ENCODE data around the gene EXOC2. TPM values are rescaled to one million over a fixed set of nuclear protein-coding genes. Genes with fewer than 3 reads are reported as not detected.

EXOC2 gene
- total and polyA plus RNA-seq, 2 donors (not counting 3 experiments of a cell fraction or from before 2014, with no cell fraction given), result 18.2 to 30.8 TPM

DNA sequence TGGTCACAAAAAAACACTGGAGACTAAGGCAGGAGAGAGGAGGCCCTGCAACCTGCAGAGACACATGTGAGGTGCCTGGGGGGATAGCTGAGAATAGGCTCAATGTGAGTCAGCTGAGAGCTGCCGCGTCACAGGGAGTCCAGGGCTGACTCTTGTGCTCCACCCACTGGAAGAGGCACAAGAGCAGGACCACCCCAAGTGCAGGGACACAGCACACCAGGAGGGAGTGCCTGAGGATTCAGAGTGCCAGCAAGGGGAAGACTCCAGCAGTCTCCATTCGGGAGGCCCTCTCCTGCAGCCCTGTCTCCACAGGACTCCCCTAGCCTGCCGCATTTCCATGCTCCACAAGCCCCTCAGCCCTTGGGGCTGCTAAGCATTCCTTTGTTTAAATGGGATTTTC lies 141.5 kb downstream of the EXOC2 start:
- intact Hi-C loops (cut with micrococcal nuclease) (no loop called here), dilution Hi-C loops (cut with MboI; ENCODE audit: extremely low pct_ligation_motif_present, low sequenced_read_pairs) (no loop called here)
- no peak overlapping the region for H3K27ac ChIP-seq (ENCODE audit: insufficient read depth, low read depth, low read length)
- no peaks in the 10 kb centered on the region for H3K9me3 ChIP-seq (replicated peaks; ENCODE audit: control insufficient read depth, insufficient read depth, low read length)
- no peak overlapping the region for H3K9ac ChIP-seq (replicated peaks; ENCODE audit: extremely low read depth, insufficient read depth, low read length)
- ChIA-PET CTCF (interaction anchor here (2.6 kb wide), 1 partner anchor 362 kb away, joined by 6 read pairs; no protein-coding TSS in a partner anchor), POLR2A (no interaction called here)
- no peak for TF ChIP-seq EZH2 (IDR thresholded peaks at IDR 0.05; ENCODE audit: borderline replicate concordance, low read depth, low read length, severe bottlenecking)
- no peak for TF ChIP-seq POLR2AphosphoS5 (IDR thresholded peaks at IDR 0.05; ENCODE audit: insufficient read depth, low read depth, low read length)
- no peak for TF ChIP-seq MYC (IDR thresholded peaks at IDR 0.05; ENCODE audit: low read depth, low read length)
- TF ChIP-seq, protein P1, sequence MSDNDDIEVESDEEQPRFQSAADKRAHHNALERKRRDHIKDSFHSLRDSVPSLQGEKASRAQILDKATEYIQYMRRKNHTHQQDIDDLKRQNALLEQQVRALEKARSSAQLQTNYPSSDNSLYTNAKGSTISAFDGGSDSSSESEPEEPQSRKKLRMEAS (IDR thresholded peaks at IDR 0.05; ENCODE audit: insufficient read depth, insufficient read length), result no peak
- no peak for TF ChIP-seq GATA2 (IDR thresholded peaks at IDR 0.05; ENCODE audit: insufficient read depth, insufficient read length, low read depth, low read length)
- TF ChIP-seq, protein P2, sequence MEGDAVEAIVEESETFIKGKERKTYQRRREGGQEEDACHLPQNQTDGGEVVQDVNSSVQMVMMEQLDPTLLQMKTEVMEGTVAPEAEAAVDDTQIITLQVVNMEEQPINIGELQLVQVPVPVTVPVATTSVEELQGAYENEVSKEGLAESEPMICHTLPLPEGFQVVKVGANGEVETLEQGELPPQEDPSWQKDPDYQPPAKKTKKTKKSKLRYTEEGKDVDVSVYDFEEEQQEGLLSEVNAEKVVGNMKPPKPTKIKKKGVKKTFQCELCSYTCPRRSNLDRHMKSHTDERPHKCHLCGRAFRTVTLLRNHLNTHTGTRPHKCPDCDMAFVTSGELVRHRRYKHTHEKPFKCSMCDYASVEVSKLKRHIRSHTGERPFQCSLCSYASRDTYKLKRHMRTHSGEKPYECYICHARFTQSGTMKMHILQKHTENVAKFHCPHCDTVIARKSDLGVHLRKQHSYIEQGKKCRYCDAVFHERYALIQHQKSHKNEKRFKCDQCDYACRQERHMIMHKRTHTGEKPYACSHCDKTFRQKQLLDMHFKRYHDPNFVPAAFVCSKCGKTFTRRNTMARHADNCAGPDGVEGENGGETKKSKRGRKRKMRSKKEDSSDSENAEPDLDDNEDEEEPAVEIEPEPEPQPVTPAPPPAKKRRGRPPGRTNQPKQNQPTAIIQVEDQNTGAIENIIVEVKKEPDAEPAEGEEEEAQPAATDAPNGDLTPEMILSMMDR (IDR thresholded peaks at IDR 0.05; ENCODE audit: extremely low read depth in 1 of 2, insufficient read depth in 1 of 2, low read depth in 1 of 2, low read length in 2 of 2), result no peak
- TF ChIP-seq POLR2A (IDR thresholded peaks at IDR 0.05; ENCODE audit: low read depth, low read length), result no peak
- no peak for TF ChIP-seq JUN (IDR thresholded peaks at IDR 0.05; ENCODE audit: borderline replicate concordance, insufficient read depth, insufficient read length, low read depth)
- TF ChIP-seq FOS (IDR thresholded peaks at IDR 0.05; ENCODE audit: borderline replicate concordance, insufficient read depth, low read length), result no peak
- no peak for FAIRE-seq
- no peaks in the 10 kb centered on the region for H4K20me1 ChIP-seq (replicated peaks; ENCODE audit: control insufficient read depth, extremely low read depth, insufficient read depth, low read length)
- no peak for DNase-seq (ENCODE audit: low read depth, low spot score)
- no TSS peak for BruUV-seq (replicated peaks)
- no peaks in the 10 kb centered on the region for H3K9me1 ChIP-seq (replicated peaks; ENCODE audit: control insufficient read depth, extremely low read depth, insufficient read depth, low read length)
- H2AFZ ChIP-seq (ENCODE audit: low read depth, low read length), result no peak overlapping the region
- no peak overlapping the region for H3K4me3 ChIP-seq (replicated peaks in 1 of 3; ENCODE audit: insufficient read depth in 1 of 3, low read depth in 1 of 3, low read length in 3 of 3)
- no peaks in the 10 kb centered on the region for H3K27me3 ChIP-seq (ENCODE audit: control insufficient read depth in 2 of 2, insufficient read depth in 2 of 2, low read length in 2 of 2)
- H3K36me3 ChIP-seq (ENCODE audit: control insufficient read depth in 2 of 2, extremely low read depth in 1 of 2, insufficient read depth in 2 of 2, low read length in 2 of 2), result peaks cover 3 to 4% of the 10 kb centered on the region in 2 experiments
- H3K79me2 ChIP-seq (ENCODE audit: control insufficient read depth, insufficient read depth, low read length), result no peaks in the 10 kb centered on the region
- no peaks in the 10 kb centered on the region for H3K4me1 ChIP-seq (ENCODE audit: control insufficient read depth, extremely low read depth, insufficient read depth, low read length)
- H3K4me2 ChIP-seq (ENCODE audit: insufficient read depth, low read length), result no peak overlapping the region
